ENCODE results near the gene TRIM28. TPM values are rescaled to one million over a fixed set of nuclear protein-coding genes. Genes with fewer than 3 reads are reported as not detected.

The TRIM28 gene
- total RNA-seq, 1 donor from 2014 or later = 351 TPM

DNA sequence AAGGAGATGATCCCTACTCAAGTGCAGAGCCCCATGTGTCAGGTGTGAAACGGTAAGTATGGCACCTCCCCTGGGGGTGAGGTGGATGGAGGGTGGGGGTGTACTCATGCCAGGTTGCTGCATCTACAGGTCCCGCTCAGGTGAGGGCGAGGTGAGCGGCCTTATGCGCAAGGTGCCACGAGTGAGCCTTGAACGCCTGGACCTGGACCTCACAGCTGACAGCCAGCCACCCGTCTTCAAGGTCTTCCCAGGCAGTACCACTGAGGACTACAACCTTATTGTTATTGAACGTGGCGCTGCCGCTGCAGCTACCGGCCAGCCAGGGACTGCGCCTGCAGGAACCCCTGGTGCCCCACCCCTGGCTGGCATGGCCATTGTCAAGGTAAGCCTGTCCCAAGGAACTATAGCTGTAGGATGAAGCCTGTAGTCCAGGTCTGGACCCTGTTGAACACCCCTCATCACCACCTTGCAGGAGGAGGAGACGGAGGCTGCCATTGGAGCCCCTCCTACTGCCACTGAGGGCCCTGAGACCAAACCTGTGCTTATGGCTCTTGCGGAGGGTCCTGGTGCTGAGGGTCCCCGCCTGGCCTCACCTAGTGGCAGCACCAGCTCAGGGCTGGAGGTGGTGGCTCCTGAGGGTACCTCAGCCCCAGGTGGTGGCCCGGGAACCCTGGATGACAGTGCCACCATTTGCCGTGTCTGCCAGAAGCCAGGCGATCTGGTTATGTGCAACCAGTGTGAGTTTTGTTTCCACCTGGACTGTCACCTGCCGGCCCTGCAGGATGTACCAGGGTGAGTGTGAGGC, 5.2 kb downstream of the TRIM28 start:
- Mint-ChIP-seq H3K36me3 (ENCODE audit: low read depth, unreplicated experiment) (peaks cover 32% of the 10 kb centered on the region), H3K4me3 (ENCODE audit: unreplicated experiment) (no peak overlapping the region), H3K27ac (ENCODE audit: unreplicated experiment) (no peak overlapping the region), H3K9me3 (ENCODE audit: unreplicated experiment) (no peaks in the 10 kb centered on the region), H3K4me1 (ENCODE audit: low read depth, unreplicated experiment) (peaks cover 23% of the 10 kb centered on the region), H3K27me3 (ENCODE audit: low read depth, unreplicated experiment) (no peaks in the 10 kb centered on the region)
- Histone ChIP-seq H3K4me2 (ENCODE audit: low read length) (no peak overlapping the region), H3K79me2 (ENCODE audit: insufficient read depth, low read length) (peaks cover 88% of the 10 kb centered on the region), H2AFZ (ENCODE audit: low read depth, low read length) (no peak overlapping the region), H3K9ac (ENCODE audit: low read length) (no peak overlapping the region), H3K27me3 (ENCODE audit: insufficient read depth, low read length) (no peaks in the 10 kb centered on the region), H3K36me3 (ENCODE audit: insufficient read depth, low read length) (peaks cover 56% of the 10 kb centered on the region), H3K4me3 (ENCODE audit: insufficient read depth, low read depth, low read length) (no peak overlapping the region), H3K27ac (ENCODE audit: low read depth, low read length) (no peak overlapping the region), H3K9me3 (ENCODE audit: insufficient read depth, low read depth, low read length) (no peaks in the 10 kb centered on the region), H3K4me1 (ENCODE audit: insufficient read depth, low read length) (peaks cover 20% of the 10 kb centered on the region), H4K20me1 (ENCODE audit: insufficient read depth, low read length) (peaks cover 79% of the 10 kb centered on the region)
- TF ChIP-seq, protein P1, sequence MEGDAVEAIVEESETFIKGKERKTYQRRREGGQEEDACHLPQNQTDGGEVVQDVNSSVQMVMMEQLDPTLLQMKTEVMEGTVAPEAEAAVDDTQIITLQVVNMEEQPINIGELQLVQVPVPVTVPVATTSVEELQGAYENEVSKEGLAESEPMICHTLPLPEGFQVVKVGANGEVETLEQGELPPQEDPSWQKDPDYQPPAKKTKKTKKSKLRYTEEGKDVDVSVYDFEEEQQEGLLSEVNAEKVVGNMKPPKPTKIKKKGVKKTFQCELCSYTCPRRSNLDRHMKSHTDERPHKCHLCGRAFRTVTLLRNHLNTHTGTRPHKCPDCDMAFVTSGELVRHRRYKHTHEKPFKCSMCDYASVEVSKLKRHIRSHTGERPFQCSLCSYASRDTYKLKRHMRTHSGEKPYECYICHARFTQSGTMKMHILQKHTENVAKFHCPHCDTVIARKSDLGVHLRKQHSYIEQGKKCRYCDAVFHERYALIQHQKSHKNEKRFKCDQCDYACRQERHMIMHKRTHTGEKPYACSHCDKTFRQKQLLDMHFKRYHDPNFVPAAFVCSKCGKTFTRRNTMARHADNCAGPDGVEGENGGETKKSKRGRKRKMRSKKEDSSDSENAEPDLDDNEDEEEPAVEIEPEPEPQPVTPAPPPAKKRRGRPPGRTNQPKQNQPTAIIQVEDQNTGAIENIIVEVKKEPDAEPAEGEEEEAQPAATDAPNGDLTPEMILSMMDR (IDR thresholded peaks at IDR 0.05; ENCODE audit: insufficient read depth, low read depth, low read length) = no peak
- TF ChIP-seq EZH2 (IDR thresholded peaks at IDR 0.05; ENCODE audit: insufficient read depth, low read length) = no peak
- FAIRE-seq = no peak
- no peak for DNase-seq (ENCODE audit: low read depth)

DNA sequence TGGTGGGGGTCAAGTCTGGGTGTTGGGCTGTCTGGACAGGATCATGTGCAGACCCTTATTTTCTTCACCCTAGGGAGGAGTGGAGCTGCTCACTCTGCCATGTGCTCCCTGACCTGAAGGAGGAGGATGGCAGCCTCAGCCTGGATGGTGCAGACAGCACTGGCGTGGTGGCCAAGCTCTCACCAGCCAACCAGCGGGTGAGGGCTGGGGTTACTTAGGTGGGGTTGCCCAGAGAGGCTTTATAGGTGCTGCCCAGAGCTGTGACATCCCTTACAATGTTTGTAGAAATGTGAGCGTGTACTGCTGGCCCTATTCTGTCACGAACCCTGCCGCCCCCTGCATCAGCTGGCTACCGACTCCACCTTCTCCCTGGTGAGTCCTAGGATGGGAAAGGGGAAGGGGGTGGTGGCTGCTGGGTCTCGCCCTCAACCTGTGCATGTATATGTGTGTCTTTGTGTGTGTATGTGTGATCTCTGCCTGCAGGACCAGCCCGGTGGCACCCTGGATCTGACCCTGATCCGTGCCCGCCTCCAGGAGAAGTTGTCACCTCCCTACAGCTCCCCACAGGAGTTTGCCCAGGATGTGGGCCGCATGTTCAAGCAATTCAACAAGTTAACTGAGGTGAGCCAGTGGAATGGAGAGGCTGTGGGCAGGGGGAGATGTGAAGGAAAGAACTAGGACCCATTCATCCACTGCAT, 5.9 kb downstream of the TRIM28 start:
- Mint-ChIP-seq H3K9me3 (ENCODE audit: unreplicated experiment) (no peaks in the 10 kb centered on the region), H3K4me1 (ENCODE audit: low read depth, unreplicated experiment) (peaks cover 27% of the 10 kb centered on the region), H3K4me3 (ENCODE audit: unreplicated experiment) (no peak overlapping the region)

More for the DNA sequence above, 5.9 kb downstream of the TRIM28 start:
- Mint-ChIP-seq H3K36me3 (ENCODE audit: low read depth, unreplicated experiment) (peaks cover 32% of the 10 kb centered on the region), H3K27me3 (ENCODE audit: low read depth, unreplicated experiment) (no peaks in the 10 kb centered on the region), H3K27ac (ENCODE audit: unreplicated experiment) (no peak overlapping the region)
- Histone ChIP-seq H3K27ac (ENCODE audit: low read depth, low read length) (no peak overlapping the region), H4K20me1 (ENCODE audit: insufficient read depth, low read length) (peaks cover 77% of the 10 kb centered on the region), H2AFZ (ENCODE audit: low read depth, low read length) (no peak overlapping the region), H3K4me2 (ENCODE audit: low read length) (no peak overlapping the region), H3K27me3 (ENCODE audit: insufficient read depth, low read length) (no peaks in the 10 kb centered on the region), H3K36me3 (ENCODE audit: insufficient read depth, low read length) (peaks cover 56% of the 10 kb centered on the region), H3K9ac (ENCODE audit: low read length) (no peak overlapping the region), H3K79me2 (ENCODE audit: insufficient read depth, low read length) (peaks cover 88% of the 10 kb centered on the region), H3K4me3 (ENCODE audit: insufficient read depth, low read depth, low read length) (no peak overlapping the region), H3K4me1 (ENCODE audit: insufficient read depth, low read length) (peaks cover 23% of the 10 kb centered on the region), H3K9me3 (ENCODE audit: insufficient read depth, low read depth, low read length) (no peaks in the 10 kb centered on the region)
- FAIRE-seq (no peak), DNase-seq (ENCODE audit: low read depth) (no peak)
- TF ChIP-seq, protein P1 (IDR thresholded peaks at IDR 0.05; ENCODE audit: insufficient read depth, low read depth, low read length) = no peak
- no peak for TF ChIP-seq EZH2 (IDR thresholded peaks at IDR 0.05; ENCODE audit: insufficient read depth, low read length)
